ENCODE results near the gene MFN2.

GRCh38 chr1:12011998-12012397 lies 31.8 kb downstream of the MFN2 start:
- TF ChIP-seq SIN3A (IDR thresholded peaks at IDR 0.05; ENCODE audit: borderline replicate concordance, insufficient read depth, low read depth, low read length): no peak
- no peak for TF ChIP-seq POLR2AphosphoS5 (IDR thresholded peaks at IDR 0.05; ENCODE audit: low read depth, low read length)
- no peak for TF ChIP-seq CTCF (IDR thresholded peaks at IDR 0.05)
- no peak for TF ChIP-seq REST (IDR thresholded peaks at IDR 0.05; ENCODE audit: insufficient read depth in 1 of 2, low read depth in 2 of 2, low read length in 1 of 2)
